NCI-H2081 (cell line): Measurements from ENCODE around the gene LAMA2.

Experiments used
- DNase-seq, 2 experiments: peaks; one replicate each; lab custom pipeline; 2025; lab: John Stamatoyannopoulos, UW

Gene LAMA2

GRCh38 chr6:129269076-129269475, 386.1 kb downstream of the LAMA2 start:
- DNase-seq, result no peak

GRCh38 chr6:129269891-129270290, 387.0 kb downstream of the LAMA2 start:
- DNase-seq, result no peak

- no peak for DNase-seq
Measured at GRCh38 chr6:129270450-129270849, 387.5 kb downstream of the LAMA2 start.

GRCh38 chr6:129273161-129273560, 390.2 kb downstream of the LAMA2 start:
- DNase-seq, result peak; percentile 5 to 59

- no peak for DNase-seq
Measured at GRCh38 chr6:129276461-129276860, 393.5 kb downstream of the LAMA2 start.

- DNase-seq, result no peak
Measured at GRCh38 chr6:129276986-129277385, 394.0 kb downstream of the LAMA2 start.

GRCh38 chr6:129279343-129280292, 396.7 kb downstream of the LAMA2 start:
- DNase-seq, result no peak

GRCh38 chr6:129280293-129280644, 397.3 kb downstream of the LAMA2 start:
- DNase-seq, result no peak

- DNase-seq, result peak; percentile 3 to 72
Measured at GRCh38 chr6:129280749-129281148, 397.8 kb downstream of the LAMA2 start.

- DNase-seq, result peak in 1 of 2 experiments; percentile 72
Measured at GRCh38 chr6:129281168-129281796, 398.3 kb downstream of the LAMA2 start.

GRCh38 chr6:129282019-129282418, 399.1 kb downstream of the LAMA2 start:
- no peak for DNase-seq

- no peak for DNase-seq
Measured at GRCh38 chr6:129284225-129284624, 401.3 kb downstream of the LAMA2 start.

GRCh38 chr6:129287231-129288177, 404.6 kb downstream of the LAMA2 start:
- DNase-seq, result no peak

- no peak for DNase-seq
Measured at GRCh38 chr6:129289442-129289841, 406.5 kb downstream of the LAMA2 start.

GRCh38 chr6:129292836-129293235, 409.9 kb downstream of the LAMA2 start:
- no peak for DNase-seq

- DNase-seq, result no peak
Measured at GRCh38 chr6:129297592-129297991, 414.7 kb downstream of the LAMA2 start.

- DNase-seq, result no peak
Measured at GRCh38 chr6:129302671-129303070, 419.7 kb downstream of the LAMA2 start.

GRCh38 chr6:129306826-129307225, 423.9 kb downstream of the LAMA2 start:
- DNase-seq, result no peak

- no peak for DNase-seq
Measured at GRCh38 chr6:129307845-129308244, 424.9 kb downstream of the LAMA2 start.

- peak in 1 of 2 experiments; percentile 29 for DNase-seq
Measured at GRCh38 chr6:129309154-129309553, 426.2 kb downstream of the LAMA2 start.

GRCh38 chr6:129312880-129313279, 429.9 kb downstream of the LAMA2 start:
- no peak for DNase-seq

- DNase-seq, result no peak
Measured at GRCh38 chr6:129314575-129314974, 431.6 kb downstream of the LAMA2 start.
